Cardiac muscle cell (in vitro differentiated cells and primary cell): ENCODE data around the gene HBQ1. TPM values are rescaled to one million over a fixed set of nuclear protein-coding genes. Genes with fewer than 3 reads are reported as not detected.
"Not testable (repeated sequence)": the region's sequence is repeated elsewhere in the genome, so short reads cannot be mapped to it uniquely, and the experiment has no call there.

Experiments used
- DNase-seq, 2 donors: peaks; one replicate each; pipeline versions ENCODE4 v3.0.0 to v3.0.0-alpha.2; 2010 to 2017; ENCODE audit warnings: low read depth in 1 of 2, low spot score in 1 of 2
- H3K27ac ChIP-seq: fragments of 200-600 bp; sonication (generic); 2 replicates; pipeline ENCODE4 v1.5.1; 2016
- H3K27me3 ChIP-seq: fragments of 200-600 bp; sonication (generic); 2 replicates; pipeline ENCODE4 v1.6.0; 2016; ENCODE audit warnings: control low read depth
- H3K36me3 ChIP-seq: fragments of 200-600 bp; sonication (generic); 2 replicates; pipeline ENCODE4 v1.5.1; 2016; ENCODE audit warnings: control low read depth
- H3K4me1 ChIP-seq: fragments of 200-600 bp; sonication (generic); 2 replicates; pipeline ENCODE4 v1.8.1; 2017; ENCODE audit warnings: low read depth, mild to moderate bottlenecking, mixed run types
- H3K4me3 ChIP-seq: fragments of 200-600 bp; sonication (generic); 2 replicates; pipeline ENCODE4 v1.5.1; 2016; ENCODE audit warnings: mild to moderate bottlenecking
- H3K9me3 ChIP-seq: fragments of 200-600 bp; sonication (generic); 2 replicates; pipeline ENCODE4 v1.5.1; 2017; ENCODE audit warnings: low read depth, mild to moderate bottlenecking, control low read depth
- polyA plus RNA-seq: library from polyadenylated mRNA; unstranded; fragments of >200 nt; fragmentation: Nextera tagmentation; extraction: Ambion mirVana; gene quantifications from 2 replicates; pipeline ENCODE4 v1.2.1, GENCODE V29; 2016
- total RNA-seq: library from RNA; depleted of rRNA; stranded (reverse); fragments of >200 nt; gene quantifications from 2 replicates; pipeline ENCODE4 v1.2.3, GENCODE V29; 2016
- TF ChIP-seq, protein P1 (sequence below): IDR thresholded peaks from 2 replicates; pipeline ENCODE4 v1.5.1; 2012; ENCODE audit warnings: low read depth, mild to moderate bottlenecking, low read length

Gene HBQ1
- total and polyA plus RNA-seq, 2 experiments from 2014 or later, result 0.76 to 2.0 TPM

DNA sequence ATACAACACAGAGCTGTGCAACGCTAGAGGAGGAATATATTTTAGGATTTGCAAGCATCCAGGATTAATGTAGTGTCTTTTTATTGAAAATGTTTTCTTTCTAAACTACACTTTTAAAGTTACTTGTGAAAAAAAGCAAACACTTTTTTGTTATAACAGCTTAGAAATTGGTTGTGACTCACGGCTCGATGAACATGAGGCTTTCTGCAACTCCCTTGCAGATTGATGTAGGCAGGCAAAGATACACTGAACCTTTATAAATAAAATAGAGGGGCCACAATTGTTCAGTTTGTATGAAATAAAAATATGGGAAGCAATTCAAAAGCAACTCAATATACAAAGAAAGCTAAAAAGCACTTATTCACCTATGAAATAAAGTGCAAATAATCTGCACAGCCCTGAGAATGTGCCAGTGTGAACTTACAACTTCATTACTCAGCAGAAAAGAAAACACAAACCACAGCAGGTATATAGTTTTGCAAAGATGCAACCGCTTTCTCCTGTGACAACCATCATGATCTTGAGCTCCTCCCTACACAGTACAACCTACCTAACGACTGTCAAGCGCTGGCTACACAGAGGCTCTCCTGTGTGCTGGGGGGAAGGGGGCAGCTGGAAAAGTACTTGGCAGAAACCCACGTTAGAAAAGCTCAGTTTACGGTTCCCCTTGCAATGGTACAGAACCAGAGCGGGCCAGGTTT lies 48.0 kb downstream of the HBQ1 start:
- peak in 1 of 2 donors; percentile 28 for DNase-seq
- Histone ChIP-seq H3K4me3 (peak overlapping the region; percentile 91), H3K27ac (peak overlapping the region; percentile 98), H3K4me1 (peaks cover 6% of the 10 kb centered on the region), H3K36me3 (peaks cover 33% of the 10 kb centered on the region), H3K9me3 (no peaks in the 10 kb centered on the region), H3K27me3 (no peaks in the 10 kb centered on the region)
- TF ChIP-seq, protein P1, sequence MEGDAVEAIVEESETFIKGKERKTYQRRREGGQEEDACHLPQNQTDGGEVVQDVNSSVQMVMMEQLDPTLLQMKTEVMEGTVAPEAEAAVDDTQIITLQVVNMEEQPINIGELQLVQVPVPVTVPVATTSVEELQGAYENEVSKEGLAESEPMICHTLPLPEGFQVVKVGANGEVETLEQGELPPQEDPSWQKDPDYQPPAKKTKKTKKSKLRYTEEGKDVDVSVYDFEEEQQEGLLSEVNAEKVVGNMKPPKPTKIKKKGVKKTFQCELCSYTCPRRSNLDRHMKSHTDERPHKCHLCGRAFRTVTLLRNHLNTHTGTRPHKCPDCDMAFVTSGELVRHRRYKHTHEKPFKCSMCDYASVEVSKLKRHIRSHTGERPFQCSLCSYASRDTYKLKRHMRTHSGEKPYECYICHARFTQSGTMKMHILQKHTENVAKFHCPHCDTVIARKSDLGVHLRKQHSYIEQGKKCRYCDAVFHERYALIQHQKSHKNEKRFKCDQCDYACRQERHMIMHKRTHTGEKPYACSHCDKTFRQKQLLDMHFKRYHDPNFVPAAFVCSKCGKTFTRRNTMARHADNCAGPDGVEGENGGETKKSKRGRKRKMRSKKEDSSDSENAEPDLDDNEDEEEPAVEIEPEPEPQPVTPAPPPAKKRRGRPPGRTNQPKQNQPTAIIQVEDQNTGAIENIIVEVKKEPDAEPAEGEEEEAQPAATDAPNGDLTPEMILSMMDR, result no peak

- Histone ChIP-seq H3K4me1 (peaks cover 6% of the 10 kb centered on the region), H3K27me3 (no peaks in the 10 kb centered on the region), H3K36me3 (peaks cover 27% of the 10 kb centered on the region), H3K9me3 (no peaks in the 10 kb centered on the region), H3K27ac (peak within 1 kb of the TSS; percentile 98), H3K4me3 (peak within 1 kb of the TSS; percentile 91)
- DNase-seq, result peak; percentile 91 to 94
- TF ChIP-seq, protein P1, result no peak
Measured at GRCh38 chr16:228852-229730, 48.8 kb downstream of the HBQ1 start, which contains the start of gene LUC7L. LUC7L (minus strand) TSS chr16:229449; CDS start chr16:229339, 110 bp downstream.

- peaks cover 6% of the 10 kb centered on the region for H3K4me1 ChIP-seq
- peak overlapping the region; percentile 91 for H3K4me3 ChIP-seq
- no peaks in the 10 kb centered on the region for H3K27me3 ChIP-seq
- no peaks in the 10 kb centered on the region for H3K9me3 ChIP-seq
- TF ChIP-seq, protein P1, result no peak
- H3K36me3 ChIP-seq, result peaks cover 25% of the 10 kb centered on the region
- DNase-seq, result no peak
- H3K27ac ChIP-seq, result no peak overlapping the region
Measured at GRCh38 chr16:229731-230281, 49.5 kb downstream of the HBQ1 start.

GRCh38 chr16:230351-230750 lies 50.1 kb downstream of the HBQ1 start:
- not testable (repeated sequence) for DNase-seq, H3K27ac ChIP-seq, H3K9me3 ChIP-seq, H3K4me1 ChIP-seq, H3K27me3 ChIP-seq, H3K4me3 ChIP-seq
- H3K36me3 ChIP-seq, result peaks cover 23% of the 10 kb centered on the region

Other genes starting within 250 kb of the HBQ1 start
- 6.7 and 7.1 TPM in 2 replicates for gene POLR3K, start 126.9 kb upstream of the HBQ1 start, total RNA-seq
- gene POLR3K, start 126.9 kb upstream of the HBQ1 start, polyA plus RNA-seq, result 28.7 and 29.6 TPM in 2 replicates
- gene SNRNP25, start 126.6 kb upstream of the HBQ1 start, total RNA-seq, result 44.7 and 70.3 TPM in 2 replicates
- 94.2 and 123 TPM in 2 replicates for gene SNRNP25, start 126.6 kb upstream of the HBQ1 start, polyA plus RNA-seq
- 27.2 and 28.2 TPM in 2 replicates for gene RHBDF1, start 107.8 kb upstream of the HBQ1 start, total RNA-seq
- 27.9 and 38.2 TPM in 2 replicates for gene RHBDF1, start 107.8 kb upstream of the HBQ1 start, polyA plus RNA-seq
- 90.2 and 135 TPM in 2 replicates for gene MPG, start 102.2 kb upstream of the HBQ1 start, total RNA-seq
- gene MPG, start 102.2 kb upstream of the HBQ1 start, polyA plus RNA-seq, result 78.2 and 93.7 TPM in 2 replicates
- 20.9 and 24.3 TPM in 2 replicates for gene NPRL3, start 41.8 kb upstream of the HBQ1 start, total RNA-seq
- 36.8 and 38.8 TPM in 2 replicates for gene NPRL3, start 41.8 kb upstream of the HBQ1 start, polyA plus RNA-seq
- not detected in 2 replicates for gene HBZ, start 27.8 kb upstream of the HBQ1 start, total RNA-seq
- not detected in 2 replicates for gene HBZ, start 27.8 kb upstream of the HBQ1 start, polyA plus RNA-seq
- not detected in 2 replicates for gene HBM, start 14.5 kb upstream of the HBQ1 start, total RNA-seq
- gene HBM, start 14.5 kb upstream of the HBQ1 start, polyA plus RNA-seq, result not detected in 2 replicates
- 1.3 TPM in 1 of 2 replicates, not detected in the other for gene HBA2, start 7.6 kb upstream of the HBQ1 start, total RNA-seq
- gene HBA2, start 7.6 kb upstream of the HBQ1 start, polyA plus RNA-seq, result 0.52 TPM in 1 of 2 replicates, not detected in the other
- 0.42 TPM in 1 of 2 replicates, not detected in the other for gene HBA1, start 3.8 kb upstream of the HBQ1 start, total RNA-seq
- 1.8 TPM in 1 of 2 replicates, not detected in the other for gene HBA1, start 3.8 kb upstream of the HBQ1 start, polyA plus RNA-seq
- 94.5 and 158 TPM in 2 replicates for gene LUC7L, start 49.0 kb downstream of the HBQ1 start, total RNA-seq
- gene LUC7L, start 49.0 kb downstream of the HBQ1 start, polyA plus RNA-seq, result 91.0 and 105 TPM in 2 replicates
- gene FAM234A, start 54.4 kb downstream of the HBQ1 start, total RNA-seq, result 128 and 136 TPM in 2 replicates
- gene FAM234A, start 54.4 kb downstream of the HBQ1 start, polyA plus RNA-seq, result 160 and 164 TPM in 2 replicates
- gene RGS11, start 95.5 kb downstream of the HBQ1 start, total RNA-seq, result 6.6 and 14.8 TPM in 2 replicates
- gene RGS11, start 95.5 kb downstream of the HBQ1 start, polyA plus RNA-seq, result 12.0 and 17.0 TPM in 2 replicates
- gene ARHGDIG, start 100.1 kb downstream of the HBQ1 start, total RNA-seq, result 5.8 and 6.5 TPM in 2 replicates
- gene ARHGDIG, start 100.1 kb downstream of the HBQ1 start, polyA plus RNA-seq, result 3.1 and 9.6 TPM in 2 replicates
- 0.78 and 3.2 TPM in 2 replicates for gene PDIA2, start 102.7 kb downstream of the HBQ1 start, total RNA-seq
- 1.7 and 4.6 TPM in 2 replicates for gene PDIA2, start 102.7 kb downstream of the HBQ1 start, polyA plus RNA-seq
- 29.1 and 49.7 TPM in 2 replicates for gene AXIN1, start 172.3 kb downstream of the HBQ1 start, total RNA-seq
- 16.5 and 25.4 TPM in 2 replicates for gene AXIN1, start 172.3 kb downstream of the HBQ1 start, polyA plus RNA-seq
- 242 and 350 TPM in 2 replicates for gene MRPL28, start 190.1 kb downstream of the HBQ1 start, total RNA-seq
- gene MRPL28, start 190.1 kb downstream of the HBQ1 start, polyA plus RNA-seq, result 234 and 290 TPM in 2 replicates
- gene PGAP6, start 201.5 kb downstream of the HBQ1 start, total RNA-seq, result 135 and 167 TPM in 2 replicates
- gene PGAP6, start 201.5 kb downstream of the HBQ1 start, polyA plus RNA-seq, result 113 and 142 TPM in 2 replicates
- 352 and 452 TPM in 2 replicates for gene NME4, start 216.7 kb downstream of the HBQ1 start, total RNA-seq
- 518 and 664 TPM in 2 replicates for gene NME4, start 216.7 kb downstream of the HBQ1 start, polyA plus RNA-seq
- 48.7 and 51.5 TPM in 2 replicates for gene DECR2, start 221.4 kb downstream of the HBQ1 start, total RNA-seq
- gene DECR2, start 221.4 kb downstream of the HBQ1 start, polyA plus RNA-seq, result 49.5 and 50.0 TPM in 2 replicates
- 61.8 and 77.1 TPM in 2 replicates for gene RAB11FIP3, start 245.2 kb downstream of the HBQ1 start, total RNA-seq
- gene RAB11FIP3, start 245.2 kb downstream of the HBQ1 start, polyA plus RNA-seq, result 55.3 TPM in 2 replicates